SU-DHL-6 (cell line): ENCODE measurements around the gene LIMCH1.

Source experiments
- H2AFZ ChIP-seq: fragments of 200-600 bp; sonication (generic); 2 replicates; pipeline ENCODE4 v1.6.1; 2014; ENCODE audit warnings: low read depth, mild to moderate bottlenecking, moderate library complexity, mixed read lengths, antibody characterized with exemption, low read length; ENCODE audit not compliant: severe bottlenecking
- H3F3A ChIP-seq: fragments of 200-600 bp; shearing (Covaris generic); 2 replicates; pipeline ENCODE4 v1.6.0; 2016; ENCODE audit warnings: antibody characterized with exemption, mild to moderate bottlenecking; ENCODE audit not compliant: insufficient read depth
- H3K27ac ChIP-seq: fragments of 200-600 bp; sonication (generic); 2 replicates; pipeline ENCODE4 v1.5.1; 2016; ENCODE audit warnings: low read depth, mild to moderate bottlenecking, low read length, moderate library complexity, mixed read lengths
- H3K27me3 ChIP-seq: fragments of 200-600 bp; sonication (generic), shearing (Covaris generic); 2 replicates; pipeline ENCODE4 v1.6.0; 2014; ENCODE audit warnings: mild to moderate bottlenecking, low read length
- H3K36me3 ChIP-seq: fragments of 200-600 bp; sonication (generic); 2 replicates; pipeline ENCODE4 v1.6.1; 2014; ENCODE audit warnings: mild to moderate bottlenecking, low read length, mixed read lengths
- H3K4me2 ChIP-seq: fragments of 300-600, 200-600 bp; shearing (Covaris generic), sonication (generic); 2 replicates; pipeline ENCODE4 v1.6.0; 2014; ENCODE audit warnings: low read length, low read depth, mild to moderate bottlenecking; ENCODE audit not compliant: poor library complexity, severe bottlenecking
- H3K4me3 ChIP-seq: fragments of 200-600 bp; sonication (generic); 2 replicates; pipeline ENCODE4 v1.5.1; 2014; ENCODE audit warnings: antibody characterized with exemption, low read length, mild to moderate bottlenecking, mixed read lengths; ENCODE audit not compliant: insufficient read depth, poor library complexity, severe bottlenecking
- H3K79me2 ChIP-seq: fragments of 200-600 bp; sonication (generic); 2 replicates; pipeline ENCODE4 v1.6.1; 2014; ENCODE audit warnings: mild to moderate bottlenecking, low read length, moderate library complexity; ENCODE audit not compliant: insufficient read depth
- H3K9ac ChIP-seq: fragments of 200-600 bp; sonication (generic); 2 replicates; pipeline ENCODE4 v1.7.0; 2014; ENCODE audit warnings: mild to moderate bottlenecking, low read length
- H3K9me2 ChIP-seq: fragments of 200-600 bp; sonication (generic); replicated peaks from 2 replicates; pipeline ENCODE4 v1.6.1; 2014; ENCODE audit warnings: low read length; ENCODE audit not compliant: insufficient read depth
- H3K9me3 ChIP-seq: fragments of 200-600 bp; sonication (generic); 2 replicates; pipeline ENCODE4 v1.6.1; 2014; ENCODE audit warnings: low read length, mixed read lengths; ENCODE audit not compliant: insufficient read depth
- H4K20me1 ChIP-seq: fragments of 200-600 bp; sonication (generic); 2 replicates; pipeline ENCODE4 v1.6.1; 2014; ENCODE audit warnings: low read depth, mild to moderate bottlenecking, antibody characterized with exemption, low read length, moderate library complexity, mixed read lengths
- EZH2phosphoT487 ChIP-seq: fragments of 200-600 bp; sonication (generic), shearing (Covaris generic); conservative IDR thresholded peaks from 2 replicates; pipeline ENCODE4 v1.6.1; 2018; ENCODE audit warnings: mild to moderate bottlenecking, antibody characterized with exemption, low read length, moderate library complexity, mixed read lengths
- TF ChIP-seq, protein P1 (sequence below): fragments of 200-600 bp; sonication (generic); IDR thresholded peaks from one replicate; pipeline ENCODE4 v1.5.1; 2017; ENCODE audit warnings: antibody characterized with exemption, mild to moderate bottlenecking, low read length, moderate library complexity; ENCODE audit not compliant: insufficient read depth, poor library complexity, severe bottlenecking

Gene LIMCH1

DNA sequence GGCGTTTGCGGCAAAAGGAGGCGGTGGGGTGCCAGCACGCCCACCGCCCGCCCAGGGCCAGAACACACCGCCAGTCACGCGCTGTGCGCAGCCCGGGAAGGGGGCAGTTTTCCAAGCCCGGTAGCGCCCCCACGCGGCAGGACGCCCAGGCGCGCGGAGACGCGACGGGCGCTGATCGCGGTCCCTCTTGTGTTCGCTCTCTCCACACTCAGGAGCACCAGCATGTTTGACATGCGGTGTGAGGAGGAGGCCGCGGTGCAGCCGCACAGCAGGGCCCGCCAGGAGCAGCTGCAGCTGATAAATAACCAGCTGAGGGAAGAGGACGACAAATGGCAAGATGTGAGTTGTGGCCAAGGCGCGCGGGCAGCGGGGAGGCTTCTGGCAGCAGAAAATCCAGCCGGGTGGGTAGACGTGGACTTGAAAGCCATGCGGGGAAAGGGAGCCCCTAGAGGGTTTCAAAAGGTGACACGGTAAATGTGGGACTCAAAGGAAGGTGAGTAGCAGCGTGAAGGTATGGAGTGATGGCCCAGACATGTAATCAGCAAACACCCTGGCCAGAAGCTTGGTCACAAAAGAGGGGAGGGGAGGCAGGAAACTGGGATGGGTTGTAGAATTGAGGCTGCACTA, 106.4 kb downstream of the LIMCH1 start:
- H3K27me3 ChIP-seq: no peaks in the 10 kb centered on the region
- H3K9ac ChIP-seq: no peak overlapping the region
- no peak overlapping the region for H3K27ac ChIP-seq
- H3K9me3 ChIP-seq: no peaks in the 10 kb centered on the region
- no peaks in the 10 kb centered on the region for H3K9me2 ChIP-seq
- no peaks in the 10 kb centered on the region for H3K36me3 ChIP-seq
- H4K20me1 ChIP-seq: no peaks in the 10 kb centered on the region
- H3K4me3 ChIP-seq: no peak overlapping the region
- H3F3A ChIP-seq: no peaks in the 10 kb centered on the region
- TF ChIP-seq, protein P1, sequence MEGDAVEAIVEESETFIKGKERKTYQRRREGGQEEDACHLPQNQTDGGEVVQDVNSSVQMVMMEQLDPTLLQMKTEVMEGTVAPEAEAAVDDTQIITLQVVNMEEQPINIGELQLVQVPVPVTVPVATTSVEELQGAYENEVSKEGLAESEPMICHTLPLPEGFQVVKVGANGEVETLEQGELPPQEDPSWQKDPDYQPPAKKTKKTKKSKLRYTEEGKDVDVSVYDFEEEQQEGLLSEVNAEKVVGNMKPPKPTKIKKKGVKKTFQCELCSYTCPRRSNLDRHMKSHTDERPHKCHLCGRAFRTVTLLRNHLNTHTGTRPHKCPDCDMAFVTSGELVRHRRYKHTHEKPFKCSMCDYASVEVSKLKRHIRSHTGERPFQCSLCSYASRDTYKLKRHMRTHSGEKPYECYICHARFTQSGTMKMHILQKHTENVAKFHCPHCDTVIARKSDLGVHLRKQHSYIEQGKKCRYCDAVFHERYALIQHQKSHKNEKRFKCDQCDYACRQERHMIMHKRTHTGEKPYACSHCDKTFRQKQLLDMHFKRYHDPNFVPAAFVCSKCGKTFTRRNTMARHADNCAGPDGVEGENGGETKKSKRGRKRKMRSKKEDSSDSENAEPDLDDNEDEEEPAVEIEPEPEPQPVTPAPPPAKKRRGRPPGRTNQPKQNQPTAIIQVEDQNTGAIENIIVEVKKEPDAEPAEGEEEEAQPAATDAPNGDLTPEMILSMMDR: no peak
- no peak for TF ChIP-seq EZH2phosphoT487
- H3K79me2 ChIP-seq: no peaks in the 10 kb centered on the region
- H2AFZ ChIP-seq: no peak overlapping the region
- H3K4me2 ChIP-seq: no peak overlapping the region

DNA sequence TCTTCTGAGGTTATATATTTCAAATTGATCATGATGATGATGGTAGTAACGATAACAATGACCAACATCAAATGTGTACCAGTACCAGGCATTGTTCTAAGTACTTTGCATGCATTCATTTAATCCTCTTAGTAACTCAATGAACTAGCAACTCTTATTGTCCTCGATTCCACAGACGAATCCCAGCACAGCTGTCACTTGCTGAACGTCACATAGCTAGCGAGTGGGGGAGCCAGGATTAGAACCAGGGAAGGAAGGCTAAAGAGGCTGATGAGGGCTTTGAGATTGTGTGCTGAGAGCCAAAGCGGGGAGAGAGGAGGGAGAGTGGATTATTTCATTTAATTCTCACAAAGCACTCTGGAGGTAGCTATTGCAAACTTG, 106.9 kb downstream of the LIMCH1 start:
- TF ChIP-seq EZH2phosphoT487: no peak
- TF ChIP-seq, protein P1: no peak
- H3K79me2 ChIP-seq: no peaks in the 10 kb centered on the region
- no peaks in the 10 kb centered on the region for H3F3A ChIP-seq
- H2AFZ ChIP-seq: no peak overlapping the region
- no peaks in the 10 kb centered on the region for H3K9me2 ChIP-seq
- H3K9ac ChIP-seq: no peak overlapping the region
- H4K20me1 ChIP-seq: no peaks in the 10 kb centered on the region
- H3K4me3 ChIP-seq: no peak overlapping the region
- no peak overlapping the region for H3K4me2 ChIP-seq
- no peaks in the 10 kb centered on the region for H3K9me3 ChIP-seq
- H3K27ac ChIP-seq: no peak overlapping the region
- H3K36me3 ChIP-seq: no peaks in the 10 kb centered on the region
- H3K27me3 ChIP-seq: no peaks in the 10 kb centered on the region

DNA sequence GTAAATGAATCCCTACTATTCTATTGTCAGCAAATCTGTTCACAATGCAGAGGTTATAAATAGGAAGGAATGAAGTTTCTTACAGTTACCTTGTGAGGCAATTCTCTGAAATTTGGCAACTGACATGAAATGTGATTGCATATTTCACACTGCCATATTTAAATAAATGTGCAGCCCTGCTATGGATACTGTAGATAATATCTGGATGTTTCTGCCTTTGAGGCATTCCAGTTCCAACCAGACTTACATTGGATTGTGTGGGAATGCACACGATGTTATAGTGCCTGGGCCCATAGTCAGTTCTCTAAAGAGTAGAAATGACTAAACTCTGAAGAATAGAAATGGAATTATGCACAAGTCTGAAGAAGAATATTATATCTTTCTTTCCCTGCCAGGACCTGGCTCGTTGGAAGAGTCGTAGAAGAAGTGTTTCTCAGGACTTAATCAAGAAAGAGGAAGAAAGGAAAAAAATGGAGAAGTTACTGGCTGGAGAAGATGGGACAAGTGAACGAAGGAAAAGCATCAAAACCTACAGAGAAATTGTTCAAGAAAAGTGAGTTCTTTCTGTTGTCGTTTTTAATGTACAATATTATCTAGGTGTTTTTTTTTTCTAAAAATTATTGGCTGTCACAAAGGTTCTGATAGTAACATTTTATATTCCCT, 107.9 kb downstream of the LIMCH1 start:
- Histone ChIP-seq H3F3A (no peaks in the 10 kb centered on the region), H3K79me2 (no peaks in the 10 kb centered on the region), H3K9me3 (no peaks in the 10 kb centered on the region), H2AFZ (no peak overlapping the region), H3K9ac (no peak overlapping the region), H3K4me3 (no peak overlapping the region), H4K20me1 (no peaks in the 10 kb centered on the region), H3K4me2 (no peak overlapping the region), H3K9me2 (no peaks in the 10 kb centered on the region), H3K36me3 (no peaks in the 10 kb centered on the region), H3K27ac (no peak overlapping the region), H3K27me3 (no peaks in the 10 kb centered on the region)
- no peak for TF ChIP-seq EZH2phosphoT487
- TF ChIP-seq, protein P1: no peak
